Smooth muscle cell (in vitro differentiated cells): ENCODE data around the gene CABP4. TPM values are rescaled to one million over a fixed set of nuclear protein-coding genes. Genes with fewer than 3 reads are reported as not detected.

ENCODE experiments used
- DNase-seq: peaks from one replicate; lab custom pipeline; 2025; ENCODE audit not compliant: unreplicated experiment; lab: John Stamatoyannopoulos, UW
- H2AFZ ChIP-seq: fragments of 200-600 bp; sonication (generic); 2 replicates; pipeline ENCODE4 v1.6.0; 2016; ENCODE audit warnings: antibody characterized with exemption, low read depth, mild to moderate bottlenecking
- H3F3A ChIP-seq: fragments of 200-600 bp; sonication (generic); 2 replicates; pipeline ENCODE4 v1.6.0; 2017; ENCODE audit warnings: antibody characterized with exemption, low read depth
- H3K27ac ChIP-seq: fragments of 200-600 bp; sonication (generic); 2 replicates; pipeline ENCODE4 v1.5.1; 2016; ENCODE audit warnings: low read depth, mild to moderate bottlenecking
- H3K27me3 ChIP-seq: fragments of 200-600 bp; sonication (generic); 2 replicates; pipeline ENCODE4 v1.6.1; 2016; ENCODE audit warnings: low read depth, mild to moderate bottlenecking
- H3K36me3 ChIP-seq: fragments of 200-600 bp; sonication (generic); 2 replicates; pipeline ENCODE4 v1.5.1; 2016; ENCODE audit warnings: low read depth
- H3K4me1 ChIP-seq: fragments of 200-600 bp; sonication (generic); 2 replicates; pipeline ENCODE4 v1.5.1; 2016; ENCODE audit warnings: low read depth
- H3K4me2 ChIP-seq: fragments of 200-600 bp; sonication (generic); 2 replicates; pipeline ENCODE4 v1.6.0; 2016; ENCODE audit warnings: mild to moderate bottlenecking
- H3K4me3 ChIP-seq: fragments of 200-600 bp; sonication (generic); 2 replicates; pipeline ENCODE4 v1.5.1; 2016; ENCODE audit warnings: mild to moderate bottlenecking
- H3K79me2 ChIP-seq: fragments of 200-600 bp; sonication (generic); 2 replicates; pipeline ENCODE4 v1.6.0; 2016; ENCODE audit warnings: low read depth, mild to moderate bottlenecking
- H3K9ac ChIP-seq: fragments of 200-600 bp; sonication (generic); 2 replicates; pipeline ENCODE4 v1.6.0; 2016; ENCODE audit warnings: low read depth
- H3K9me3 ChIP-seq: fragments of 200-600 bp; sonication (generic); replicated peaks from 2 replicates; pipeline ENCODE4 v1.5.1; 2016; ENCODE audit warnings: low read depth
- H4K20me1 ChIP-seq: fragments of 200-600 bp; sonication (generic); 2 replicates; pipeline ENCODE4 v1.6.0; 2016; ENCODE audit warnings: low read depth
- CTCF ChIP-seq: fragments of 200-600 bp; sonication (generic); IDR thresholded peaks from 2 replicates; pipeline ENCODE4 v1.5.1; 2017; ENCODE audit warnings: borderline replicate concordance, mild to moderate bottlenecking, antibody characterized with exemption; ENCODE audit not compliant: insufficient read depth, poor library complexity, severe bottlenecking
- WGBS: methylation state at CpG from one replicate; pipeline ENCODE4 v1.1.7; 2016; ENCODE audit warnings: low lambda C conversion rate; 5-methylcytosine and 5-hydroxymethylcytosine counted together
- microRNA-seq: library from miRNA; unstranded; fragments of <30 nt; microRNA quantifications from one replicate; pipeline ENCODE4, GENCODE V29; 2016; ENCODE audit warnings: borderline number of aligned reads
- polyA plus RNA-seq: library from polyadenylated mRNA; unstranded; fragments of >200 nt; fragmentation: Nextera tagmentation; extraction: Ambion mirVana; gene quantifications from 2 replicates; pipeline ENCODE4 v1.2.1, GENCODE V29; 2016
- small RNA-seq: library from RNA; depleted of rRNA; stranded (forward); fragments of <200 nt; gene quantifications from one replicate; pipeline ENCODE3, GENCODE V24; 2014
- total RNA-seq: library from RNA; depleted of rRNA; stranded (reverse); fragments of >200 nt; gene quantifications from 2 replicates; pipeline ENCODE4 v1.2.3, GENCODE V29; 2014

CABP4 gene
- total and polyA plus RNA-seq, 2 experiments from 2014 or later = not detected

- Histone ChIP-seq H3K9me3 (no peaks in the 10 kb centered on the region), H3K9ac (peak overlapping the region; percentile 96), H3K36me3 (no peaks in the 10 kb centered on the region), H4K20me1 (peaks cover 4% of the 10 kb centered on the region), H2AFZ (peak overlapping the region; percentile 91), H3K27ac (peak overlapping the region; percentile 95), H3K4me2 (peak overlapping the region; percentile 90), H3K79me2 (peaks cover 6% of the 10 kb centered on the region), H3K4me3 (peak overlapping the region; percentile 77), H3K27me3 (no peaks in the 10 kb centered on the region), H3F3A (peaks cover 4% of the 10 kb centered on the region), H3K4me1 (peaks cover 14% of the 10 kb centered on the region)
- peak; percentile 94 for DNase-seq
- WGBS = 3% methylated on average over 51 of the region's 57 CpGs
- TF ChIP-seq CTCF = no peak
Measured at GRCh38 chr11:67508486-67509121, 53.5 kb downstream of the CABP4 start.

- TF ChIP-seq CTCF = no peak
- 88% methylated on average over 3 of the region's 3 CpGs for WGBS
Measured at GRCh38 chr11:67510023-67510345, 54.8 kb downstream of the CABP4 start.

More at GRCh38 chr11:67510023-67510345, 54.8 kb downstream of the CABP4 start:
- Histone ChIP-seq H3K27me3 (no peaks in the 10 kb centered on the region), H3K9me3 (no peaks in the 10 kb centered on the region), H2AFZ (no peak overlapping the region), H3K36me3 (no peaks in the 10 kb centered on the region), H3K9ac (no peak overlapping the region), H3K4me1 (peaks cover 11% of the 10 kb centered on the region), H4K20me1 (no peaks in the 10 kb centered on the region), H3K27ac (no peak overlapping the region), H3F3A (peaks cover 4% of the 10 kb centered on the region), H3K4me3 (no peak overlapping the region), H3K79me2 (no peaks in the 10 kb centered on the region), H3K4me2 (no peak overlapping the region)
- DNase-seq = no peak

Small RNAs within 50 kb of the gene (microRNA-seq; reads per million reads assigned to microRNA genes)
- not detected for gene MIR6752

Small RNAs within 50 kb of the gene (small RNA-seq; reads per million reads assigned to genes)
- gene MIR6752 = not detected

Other genes starting within 250 kb of the CABP4 start
- 18.5 and 22.2 TPM in 2 replicates for gene GRK2, start 188.9 kb upstream of the CABP4 start, total RNA-seq
- 38.9 and 42.5 TPM in 2 replicates for gene GRK2, start 188.9 kb upstream of the CABP4 start, polyA plus RNA-seq
- gene ANKRD13D, start 166.1 kb upstream of the CABP4 start, total RNA-seq = 29.3 and 34.7 TPM in 2 replicates
- 52.0 and 63.2 TPM in 2 replicates for gene ANKRD13D, start 166.1 kb upstream of the CABP4 start, polyA plus RNA-seq
- gene SSH3, start 151.8 kb upstream of the CABP4 start, total RNA-seq = 14.9 and 23.9 TPM in 2 replicates
- 29.3 and 47.5 TPM in 2 replicates for gene SSH3, start 151.8 kb upstream of the CABP4 start, polyA plus RNA-seq
- 61.4 and 78.0 TPM in 2 replicates for gene POLD4, start 101.8 kb upstream of the CABP4 start, total RNA-seq
- 113 and 133 TPM in 2 replicates for gene POLD4, start 101.8 kb upstream of the CABP4 start, polyA plus RNA-seq
- 7.3 and 12.2 TPM in 2 replicates for gene CLCF1, start 81.8 kb upstream of the CABP4 start, total RNA-seq
- gene CLCF1, start 81.8 kb upstream of the CABP4 start, polyA plus RNA-seq = 4.6 and 6.2 TPM in 2 replicates
- 17.3 and 19.5 TPM in 2 replicates for gene RAD9A, start 63.4 kb upstream of the CABP4 start, total RNA-seq
- gene RAD9A, start 63.4 kb upstream of the CABP4 start, polyA plus RNA-seq = 20.3 and 21.4 TPM in 2 replicates
- gene PPP1CA, start 53.5 kb upstream of the CABP4 start, total RNA-seq = 99.3 and 123 TPM in 2 replicates
- gene PPP1CA, start 53.5 kb upstream of the CABP4 start, polyA plus RNA-seq = 210 and 220 TPM in 2 replicates
- gene TBC1D10C, start 51.3 kb upstream of the CABP4 start, total RNA-seq = not detected in 2 replicates
- 0.32 TPM in 1 of 2 replicates, not detected in the other for gene TBC1D10C, start 51.3 kb upstream of the CABP4 start, polyA plus RNA-seq
- 0.36 and 0.85 TPM in 2 replicates for gene CARNS1, start 39.7 kb upstream of the CABP4 start, total RNA-seq
- 1.7 and 3.6 TPM in 2 replicates for gene CARNS1, start 39.7 kb upstream of the CABP4 start, polyA plus RNA-seq
- 66.5 and 86.9 TPM in 2 replicates for gene RPS6KB2, start 26.9 kb upstream of the CABP4 start, total RNA-seq
- gene RPS6KB2, start 26.9 kb upstream of the CABP4 start, polyA plus RNA-seq = 102 and 107 TPM in 2 replicates
- 2.5 TPM in 1 of 2 replicates, not detected in the other for gene PTPRCAP, start 17.7 kb upstream of the CABP4 start, total RNA-seq
- gene PTPRCAP, start 17.7 kb upstream of the CABP4 start, polyA plus RNA-seq = 1.1 TPM in 2 replicates
- 38.9 and 43.8 TPM in 2 replicates for gene CORO1B, start 11.9 kb upstream of the CABP4 start, total RNA-seq
- 84.6 and 85.8 TPM in 2 replicates for gene CORO1B, start 11.9 kb upstream of the CABP4 start, polyA plus RNA-seq
- gene GPR152, start 2.6 kb upstream of the CABP4 start, total RNA-seq = not detected in 2 replicates
- gene GPR152, start 2.6 kb upstream of the CABP4 start, polyA plus RNA-seq = 0.27 and 0.71 TPM in 2 replicates
- 88.3 and 135 TPM in 2 replicates for gene TMEM134, start 13.9 kb downstream of the CABP4 start, total RNA-seq
- 114 and 149 TPM in 2 replicates for gene TMEM134, start 13.9 kb downstream of the CABP4 start, polyA plus RNA-seq
- 35.3 and 36.8 TPM in 2 replicates for gene AIP, start 27.7 kb downstream of the CABP4 start, total RNA-seq
- 57.8 and 61.5 TPM in 2 replicates for gene AIP, start 27.7 kb downstream of the CABP4 start, polyA plus RNA-seq
- 27.6 and 28.9 TPM in 2 replicates for gene PITPNM1, start 50.0 kb downstream of the CABP4 start, total RNA-seq
- gene PITPNM1, start 50.0 kb downstream of the CABP4 start, polyA plus RNA-seq = 35.0 and 48.2 TPM in 2 replicates
- gene CDK2AP2, start 52.8 kb downstream of the CABP4 start, total RNA-seq = 27.0 and 34.0 TPM in 2 replicates
- 94.2 and 101 TPM in 2 replicates for gene CDK2AP2, start 52.8 kb downstream of the CABP4 start, polyA plus RNA-seq
- not detected in 2 replicates for gene CABP2, start 68.1 kb downstream of the CABP4 start, total RNA-seq
- not detected in 2 replicates for gene CABP2, start 68.1 kb downstream of the CABP4 start, polyA plus RNA-seq
- gene GSTP1, start 128.5 kb downstream of the CABP4 start, total RNA-seq = 739 and 874 TPM in 2 replicates
- 1,489 and 1,525 TPM in 2 replicates for gene GSTP1, start 128.5 kb downstream of the CABP4 start, polyA plus RNA-seq
- 110 and 111 TPM in 2 replicates for gene NDUFV1, start 151.6 kb downstream of the CABP4 start, total RNA-seq
- 201 and 207 TPM in 2 replicates for gene NDUFV1, start 151.6 kb downstream of the CABP4 start, polyA plus RNA-seq
- gene NUDT8, start 174.6 kb downstream of the CABP4 start, total RNA-seq = 0.67 and 9.2 TPM in 2 replicates
- 15.6 and 17.6 TPM in 2 replicates for gene NUDT8, start 174.6 kb downstream of the CABP4 start, polyA plus RNA-seq
- not detected in 2 replicates for gene TBX10, start 184.4 kb downstream of the CABP4 start, total RNA-seq
- not detected in 2 replicates for gene TBX10, start 184.4 kb downstream of the CABP4 start, polyA plus RNA-seq
- not detected in 2 replicates for gene ACY3, start 195.4 kb downstream of the CABP4 start, total RNA-seq
- not detected in 2 replicates for gene ACY3, start 195.4 kb downstream of the CABP4 start, polyA plus RNA-seq
- 2.6 and 5.0 TPM in 2 replicates for gene ALDH3B2, start 219.3 kb downstream of the CABP4 start, total RNA-seq
- 0.77 and 3.1 TPM in 2 replicates for gene ALDH3B2, start 219.3 kb downstream of the CABP4 start, polyA plus RNA-seq